Ascending aorta (tissue), 2 donors: Measurements from ENCODE around the gene SPACA9. TPM values are rescaled to one million over a fixed set of nuclear protein-coding genes. Genes with fewer than 3 reads are reported as not detected.
A peak's percentile ranks its signal among the peaks of the same experiment; 100 is the strongest.

ENCODE experiments used
- DNase-seq, 2 donors: peaks; one replicate each; pipeline ENCODE4 v3.0.0-alpha.2; 2019; ENCODE audit warnings: low spot score in 2 of 2
- H3K27ac ChIP-seq, 2 donors: fragments of 200-600 bp; sonication (generic); one replicate each; pipeline ENCODE4 v1.5.1; 2016 to 2017; ENCODE audit warnings: mild to moderate bottlenecking in 1 of 2
- H3K27me3 ChIP-seq: fragments of 200-600 bp; sonication (generic); one replicate; pipeline ENCODE4 v1.5.1; 2017
- H3K36me3 ChIP-seq, 2 donors: fragments of 200-600 bp; sonication (generic); one replicate each; pipeline ENCODE4 v1.5.1; 2016
- H3K4me1 ChIP-seq, 2 donors: fragments of 200-600 bp; sonication (generic); one replicate each; pipeline ENCODE4 v1.5.1; 2016 to 2017; ENCODE audit warnings: mild to moderate bottlenecking in 1 of 2
- H3K4me3 ChIP-seq, 2 donors: fragments of 200-600 bp; sonication (generic); one replicate each; pipeline ENCODE4 v1.5.1; 2016 to 2017; ENCODE audit warnings: mild to moderate bottlenecking in 1 of 2
- H3K9me3 ChIP-seq, 2 donors: fragments of 200-600 bp; sonication (generic); one replicate each; pipeline ENCODE4 v1.5.1; 2016
- CTCF ChIP-seq, 3 experiments: fragments of 200-600 bp in 2 of 3; fragments of 450-650 bp in 1 of 3; sonication (generic) in 2 of 3; IDR thresholded peaks; one replicate each; pipeline ENCODE4 v1.5.1; 2016 to 2019; ENCODE audit warnings: antibody characterized with exemption in 3 of 3, mild to moderate bottlenecking in 1 of 3, moderate library complexity in 1 of 3
- intact Hi-C: fragments of 100-400 bp; cut with DNase I; formaldehyde crosslinking; loops from one replicate; pipeline ENCODE4 v1.15.1; 2023
- total RNA-seq: library from RNA; depleted of rRNA; stranded (reverse); fragments of >200 nt; gene quantifications from one replicate; pipeline ENCODE4 v1.1.0, GENCODE V29; 2016

The SPACA9 gene
- total RNA-seq, 1 donor from 2014 or later, result 5.9 TPM

- intact Hi-C loops, result no loop called here
- Histone ChIP-seq H3K27ac (no peak overlapping the region), H3K27me3 (no peaks in the 10 kb centered on the region), H3K9me3 (no peaks in the 10 kb centered on the region), H3K36me3 (peaks cover 0 to 14% of the 10 kb centered on the region in 2 donors), H3K4me3 (no peak overlapping the region), H3K4me1 (no peaks in the 10 kb centered on the region)
- TF ChIP-seq CTCF (IDR thresholded peaks at IDR 0.05), result no peak
- DNase-seq, result no peak
Measured at GRCh38 chr9:132887181-132888120, 8.8 kb downstream of the SPACA9 start.

- no peaks in the 10 kb centered on the region for H3K4me1 ChIP-seq
- no peak for TF ChIP-seq CTCF (IDR thresholded peaks at IDR 0.05)
- DNase-seq, result no peak
- no peak overlapping the region for H3K4me3 ChIP-seq
- H3K9me3 ChIP-seq, result no peaks in the 10 kb centered on the region
- intact Hi-C loops, result no loop called here
- H3K36me3 ChIP-seq, result peaks cover 2 to 14% of the 10 kb centered on the region in 2 donors
- no peak overlapping the region for H3K27ac ChIP-seq
- H3K27me3 ChIP-seq, result no peaks in the 10 kb centered on the region
Measured at GRCh38 chr9:132888151-132888550, 9.5 kb downstream of the SPACA9 start.

GRCh38 chr9:132892400-132892799 lies 13.7 kb downstream of the SPACA9 start:
- DNase-seq, result peak in 1 of 2 donors; percentile 11
- Histone ChIP-seq H3K4me1 (no peaks in the 10 kb centered on the region), H3K27me3 (no peaks in the 10 kb centered on the region), H3K27ac (no peak overlapping the region), H3K36me3 (peaks cover 29 to 43% of the 10 kb centered on the region in 2 donors), H3K4me3 (no peak overlapping the region), H3K9me3 (no peaks in the 10 kb centered on the region)
- intact Hi-C loops, result loop anchor here (2.0 kb wide), 1 partner anchor 60 kb away; no protein-coding TSS in a partner anchor
- no peak for TF ChIP-seq CTCF (IDR thresholded peaks at IDR 0.05)

DNA sequence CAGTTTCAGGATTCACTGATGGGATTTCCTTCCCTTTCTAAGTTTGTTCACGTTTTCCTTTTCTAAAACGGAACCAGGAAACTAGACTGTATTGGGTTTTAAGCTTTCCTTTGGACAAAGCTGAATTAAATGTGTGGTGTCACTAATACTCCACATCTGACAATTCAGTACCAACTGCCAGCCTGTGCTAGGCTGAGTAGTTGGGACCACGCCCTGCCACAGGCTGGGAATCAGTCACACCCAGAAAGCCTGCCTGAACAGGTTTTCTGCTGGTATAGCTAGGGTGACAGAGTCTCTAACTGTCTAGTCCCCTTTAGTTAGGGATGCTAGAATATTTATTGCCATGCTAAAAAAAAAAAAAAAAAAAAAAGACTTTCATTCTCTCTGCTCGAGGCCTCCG lies 15.6 kb downstream of the SPACA9 start:
- intact Hi-C loops, result no loop called here
- no peak overlapping the region for H3K4me3 ChIP-seq
- H3K27me3 ChIP-seq, result no peaks in the 10 kb centered on the region
- DNase-seq, result no peak
- H3K4me1 ChIP-seq, result no peaks in the 10 kb centered on the region
- H3K27ac ChIP-seq, result no peak overlapping the region
- no peak for TF ChIP-seq CTCF (IDR thresholded peaks at IDR 0.05)
- peaks cover 47 to 59% of the 10 kb centered on the region in 2 donors for H3K36me3 ChIP-seq
- no peaks in the 10 kb centered on the region for H3K9me3 ChIP-seq

GRCh38 chr9:132894862-132895835 lies 16.5 kb downstream of the SPACA9 start:
- no peaks in the 10 kb centered on the region for H3K27me3 ChIP-seq
- intact Hi-C loops, result no loop called here
- no peaks in the 10 kb centered on the region for H3K4me1 ChIP-seq
- DNase-seq, result no peak
- H3K9me3 ChIP-seq, result no peaks in the 10 kb centered on the region
- no peak for TF ChIP-seq CTCF (IDR thresholded peaks at IDR 0.05)
- H3K27ac ChIP-seq, result no peak overlapping the region
- H3K36me3 ChIP-seq, result peaks cover 54 to 67% of the 10 kb centered on the region in 2 donors
- H3K4me3 ChIP-seq, result no peak overlapping the region
